Parathyroid adenoma (tissue), 2 donors: ENCODE results near the gene ABCD1.
"Not testable (repeated sequence)": the region's sequence is repeated elsewhere in the genome, so short reads cannot be mapped to it uniquely, and the experiment has no call there.

Source experiments
- H2AFZ ChIP-seq: fragments of 300-600 bp; sonication (generic); one replicate; pipeline ENCODE4 v1.7.0; 2017; ENCODE audit warnings: antibody characterized with exemption, mild to moderate bottlenecking
- H3K27ac ChIP-seq: fragments of 300-600 bp; sonication (generic); one replicate; pipeline ENCODE4 v1.7.0; 2017
- H3K27me3 ChIP-seq: fragments of 300-600 bp; sonication (generic); one replicate; pipeline ENCODE4 v1.7.0; 2017; ENCODE audit warnings: low read length; ENCODE audit not compliant: control insufficient read depth, insufficient read depth
- H3K36me3 ChIP-seq: fragments of 300-600 bp; sonication (generic); one replicate; pipeline ENCODE4 v1.7.0; 2017; ENCODE audit warnings: low read length; ENCODE audit not compliant: control insufficient read depth, insufficient read depth
- H3K4me1 ChIP-seq: fragments of 300-600 bp; sonication (generic); one replicate; pipeline ENCODE4 v1.7.0; 2017; ENCODE audit warnings: control low read depth
- H3K4me2 ChIP-seq: fragments of 300-600 bp; sonication (generic); one replicate; pipeline ENCODE4 v1.7.0; 2017; ENCODE audit warnings: low read length
- H3K4me3 ChIP-seq: fragments of 300-600 bp; sonication (generic); one replicate; pipeline ENCODE4 v1.7.0; 2017; ENCODE audit warnings: low read depth, low read length
- H3K79me2 ChIP-seq: fragments of 300-600 bp; sonication (generic); one replicate; pipeline ENCODE4 v1.7.0; 2017; ENCODE audit warnings: control low read depth
- H3K9ac ChIP-seq: fragments of 300-600 bp; sonication (generic); one replicate; pipeline ENCODE4 v1.7.0; 2017; ENCODE audit warnings: mild to moderate bottlenecking
- H3K9me3 ChIP-seq: fragments of 300-600 bp; sonication (generic); one replicate; pipeline ENCODE4 v1.7.0; 2017; ENCODE audit warnings: low read length; ENCODE audit not compliant: control insufficient read depth
- CTCF ChIP-seq: fragments of 300-600 bp; sonication (generic); IDR thresholded peaks from one replicate; pipeline ENCODE4 v1.7.0; 2017; ENCODE audit warnings: antibody characterized with exemption, mild to moderate bottlenecking
- donor health status: primary hyperparathyroidism.

Gene ABCD1

DNA sequence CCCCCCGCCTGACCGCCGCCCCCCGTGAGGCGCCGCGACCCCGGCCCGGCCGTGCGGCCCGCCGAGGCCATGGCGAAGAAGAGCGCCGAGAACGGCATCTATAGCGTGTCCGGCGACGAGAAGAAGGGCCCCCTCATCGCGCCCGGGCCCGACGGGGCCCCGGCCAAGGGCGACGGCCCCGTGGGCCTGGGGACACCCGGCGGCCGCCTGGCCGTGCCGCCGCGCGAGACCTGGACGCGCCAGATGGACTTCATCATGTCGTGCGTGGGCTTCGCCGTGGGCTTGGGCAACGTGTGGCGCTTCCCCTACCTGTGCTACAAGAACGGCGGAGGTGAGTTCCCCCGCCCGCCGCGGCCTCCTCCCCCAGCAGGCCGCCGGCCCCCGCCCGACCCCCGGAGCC, 36.1 kb upstream of the ABCD1 start:
- no peaks in the 10 kb centered on the region for H3K36me3 ChIP-seq
- TF ChIP-seq CTCF, result no peak
- H3K9ac ChIP-seq, result no peak overlapping the region
- H3K79me2 ChIP-seq, result no peaks in the 10 kb centered on the region
- H2AFZ ChIP-seq, result no peak overlapping the region
- H3K27ac ChIP-seq, result no peak overlapping the region
- no peaks in the 10 kb centered on the region for H3K27me3 ChIP-seq
- H3K4me1 ChIP-seq, result no peaks in the 10 kb centered on the region
- H3K4me2 ChIP-seq, result no peak overlapping the region
- H3K9me3 ChIP-seq, result no peaks in the 10 kb centered on the region
- H3K4me3 ChIP-seq, result no peak overlapping the region

- Histone ChIP-seq H3K9ac (no peak overlapping the region), H3K79me2 (no peaks in the 10 kb centered on the region), H3K27me3 (no peaks in the 10 kb centered on the region), H3K36me3 (no peaks in the 10 kb centered on the region), H2AFZ (no peak overlapping the region), H3K4me2 (peak overlapping the region; percentile 44), H3K4me3 (no peak overlapping the region), H3K4me1 (no peaks in the 10 kb centered on the region), H3K9me3 (no peaks in the 10 kb centered on the region), H3K27ac (no peak overlapping the region)
- TF ChIP-seq CTCF, result no peak
Observed at GRCh38 chrX:153688911-153689590, 35.6 kb upstream of the ABCD1 start.

- H2AFZ ChIP-seq, result no peak overlapping the region
- H3K9me3 ChIP-seq, result no peaks in the 10 kb centered on the region
- peak overlapping the region; percentile 44 for H3K4me2 ChIP-seq
- no peaks in the 10 kb centered on the region for H3K4me1 ChIP-seq
- no peaks in the 10 kb centered on the region for H3K27me3 ChIP-seq
- H3K36me3 ChIP-seq, result no peaks in the 10 kb centered on the region
- TF ChIP-seq CTCF, result no peak
- no peak overlapping the region for H3K27ac ChIP-seq
- H3K79me2 ChIP-seq, result no peaks in the 10 kb centered on the region
- H3K9ac ChIP-seq, result no peak overlapping the region
- no peak overlapping the region for H3K4me3 ChIP-seq
Observed at GRCh38 chrX:153689654-153690465, 34.8 kb upstream of the ABCD1 start.

GRCh38 chrX:153690466-153690865, 34.2 kb upstream of the ABCD1 start:
- Histone ChIP-seq H3K9me3 (no peaks in the 10 kb centered on the region), H3K4me2 (no peak overlapping the region), H2AFZ (no peak overlapping the region), H3K4me3 (no peak overlapping the region), H3K4me1 (no peaks in the 10 kb centered on the region), H3K9ac (no peak overlapping the region), H3K27ac (no peak overlapping the region), H3K27me3 (no peaks in the 10 kb centered on the region), H3K36me3 (no peaks in the 10 kb centered on the region), H3K79me2 (no peaks in the 10 kb centered on the region)
- TF ChIP-seq CTCF, result no peak

GRCh38 chrX:153691032-153691827, 33.4 kb upstream of the ABCD1 start:
- not testable (repeated sequence) for H3K9me3 ChIP-seq, H3K4me2 ChIP-seq, H3K9ac ChIP-seq, H3K27ac ChIP-seq, H3K4me1 ChIP-seq, H3K4me3 ChIP-seq, H3K79me2 ChIP-seq, H2AFZ ChIP-seq, H3K36me3 ChIP-seq, H3K27me3 ChIP-seq
